ENCODE measurements around the gene ALPP.

GRCh38 chr2:232406556-232407310 lies 28.2 kb downstream of the ALPP start, which contains the start of gene ALPG:
- TF ChIP-seq EZH2 (IDR thresholded peaks at IDR 0.05) (no peak), CTCF (IDR thresholded peaks at IDR 0.05) (no peak)

Measured in neural progenitor cell (in vitro differentiated cells).